Liver (tissue), 9 donors: Measurements from ENCODE around the gene FAM171A1. TPM values are rescaled to one million over a fixed set of nuclear protein-coding genes. Genes with fewer than 3 reads are reported as not detected.

Source experiments
- DNase-seq: peaks from one replicate; pipeline ENCODE4 v3.0.0-alpha.2; 2017; ENCODE audit warnings: low spot score
- H3K27ac ChIP-seq, 2 donors: one replicate each; pipeline ENCODE4 v1.7.0; 2013; ENCODE audit warnings: inconsistent platforms in 2 of 2, low read length in 2 of 2, control low read depth in 1 of 2, low read depth in 1 of 2, mild to moderate bottlenecking in 1 of 2
- H3K27me3 ChIP-seq, 4 donors: one replicate each; pipeline versions ENCODE4 v1.6.1 to v1.7.0; 2013; ENCODE audit warnings: low read length in 3 of 4, inconsistent platforms in 1 of 4, mild to moderate bottlenecking in 1 of 4, moderate library complexity in 1 of 4; ENCODE audit not compliant: control insufficient read depth in 4 of 4, insufficient read depth in 4 of 4
- H3K36me3 ChIP-seq, 4 donors: one replicate each; pipeline versions ENCODE4 v1.6.1 to v1.7.0; 2013; ENCODE audit warnings: low read length in 3 of 4, mild to moderate bottlenecking in 3 of 4, low read depth in 1 of 4, moderate library complexity in 1 of 4; ENCODE audit not compliant: control insufficient read depth in 4 of 4, insufficient read depth in 3 of 4
- H3K4me1 ChIP-seq, 4 donors: one replicate each; pipeline versions ENCODE4 v1.6.1 to v1.7.0; 2013; ENCODE audit warnings: low read length in 3 of 4, mild to moderate bottlenecking in 3 of 4, moderate library complexity in 1 of 4; ENCODE audit not compliant: control insufficient read depth in 4 of 4, insufficient read depth in 4 of 4
- H3K4me3 ChIP-seq, 3 donors: one replicate each; pipeline versions ENCODE4 v1.6.1 to v1.7.0; 2013; ENCODE audit warnings: low read length in 3 of 3, control low read depth in 1 of 3, low read depth in 1 of 3, mild to moderate bottlenecking in 1 of 3
- H3K9ac ChIP-seq, 2 donors: one replicate each; pipeline ENCODE4 v1.7.0; 2013; ENCODE audit warnings: low read length in 2 of 2, mild to moderate bottlenecking in 2 of 2, moderate library complexity in 2 of 2, control low read depth in 1 of 2, low read depth in 1 of 2
- H3K9me3 ChIP-seq, 4 donors: one replicate each; pipeline versions ENCODE4 v1.6.1 to v1.7.0; 2013; ENCODE audit warnings: low read length in 3 of 4; ENCODE audit not compliant: control insufficient read depth in 4 of 4
- ATF3 ChIP-seq: IDR thresholded peaks from 2 replicates; pipeline ENCODE4 v1.6.1; 2016; ENCODE audit warnings: antibody characterized with exemption
- CTCF ChIP-seq: fragments of 150-350 bp; IDR thresholded peaks from 2 replicates; pipeline ENCODE4 v1.5.1; 2017; ENCODE audit warnings: improper control_type of control experiment, low read depth, low read length; ENCODE audit not compliant: missing input control
- EGR1 ChIP-seq, 2 donors: IDR thresholded peaks; 2 replicates each; pipeline ENCODE4 v1.6.1; 2016 to 2018; ENCODE audit warnings: antibody characterized with exemption in 2 of 2, low read depth in 2 of 2
- FOXA1 ChIP-seq: IDR thresholded peaks from 2 replicates; pipeline ENCODE4 v1.6.1; 2016; ENCODE audit warnings: antibody characterized with exemption
- FOXA2 ChIP-seq: IDR thresholded peaks from 2 replicates; pipeline ENCODE4 v1.6.1; 2016; ENCODE audit warnings: antibody characterized with exemption
- GABPA ChIP-seq, 2 donors: IDR thresholded peaks in 1 of 2; conservative IDR thresholded peaks in 1 of 2; 2 replicates each; pipeline ENCODE4 v1.6.1; 2016; ENCODE audit warnings: antibody characterized with exemption in 2 of 2, mild to moderate bottlenecking in 1 of 2, moderate library complexity in 1 of 2
- HNF4A ChIP-seq, 2 donors: conservative IDR thresholded peaks; 2 replicates each; pipeline ENCODE4 v1.6.1; 2016; ENCODE audit warnings: antibody characterized with exemption in 2 of 2, mild to moderate bottlenecking in 2 of 2
- HNF4G ChIP-seq: IDR thresholded peaks from 2 replicates; pipeline ENCODE4 v1.6.1; 2016; ENCODE audit warnings: antibody characterized with exemption
- JUND ChIP-seq, 2 donors: IDR thresholded peaks; 2 replicates each; pipeline ENCODE4 v1.6.1; 2016; ENCODE audit warnings: antibody characterized with exemption in 2 of 2
- MAX ChIP-seq: IDR thresholded peaks from 2 replicates; pipeline ENCODE4 v1.6.1; 2016; ENCODE audit warnings: antibody characterized with exemption
- NR2F2 ChIP-seq: IDR thresholded peaks from 2 replicates; pipeline ENCODE4 v1.6.1; 2016; ENCODE audit warnings: antibody characterized with exemption
- RAD21 ChIP-seq, 2 donors: IDR thresholded peaks; 2 replicates each; pipeline ENCODE4 v1.6.1; 2016; ENCODE audit warnings: antibody characterized with exemption in 2 of 2, mild to moderate bottlenecking in 2 of 2
- REST ChIP-seq: IDR thresholded peaks from 2 replicates; pipeline ENCODE4 v1.6.1; 2016; ENCODE audit warnings: antibody characterized with exemption, mild to moderate bottlenecking
- RXRA ChIP-seq, 2 donors: IDR thresholded peaks; 2 replicates each; pipeline ENCODE4 v1.6.1; 2017 to 2018; ENCODE audit warnings: antibody characterized with exemption in 2 of 2, mild to moderate bottlenecking in 1 of 2
- SP1 ChIP-seq: IDR thresholded peaks from 2 replicates; pipeline ENCODE4 v1.6.1; 2018; ENCODE audit warnings: antibody characterized with exemption, mild to moderate bottlenecking
- TAF1 ChIP-seq: conservative IDR thresholded peaks from 2 replicates; pipeline ENCODE4 v1.6.1; 2016; ENCODE audit warnings: antibody characterized with exemption, mild to moderate bottlenecking
- YY1 ChIP-seq: IDR thresholded peaks from 2 replicates; pipeline ENCODE4 v1.6.1; 2016; ENCODE audit warnings: antibody characterized with exemption, mild to moderate bottlenecking
- ZBTB33 ChIP-seq: IDR thresholded peaks from 2 replicates; pipeline ENCODE4 v1.6.1; 2016; ENCODE audit warnings: antibody characterized with exemption
- WGBS: extraction: QIAGEN DNeasy Blood & Tissue Kit; methylation state at CpG from one replicate; pipeline ENCODE4 v1.1.7; 2013; 5-methylcytosine and 5-hydroxymethylcytosine counted together
- polyA plus RNA-seq, 2 donors: library from polyadenylated mRNA; stranded (reverse) in 1 of 2; unstranded in 1 of 2; fragments of 200-250 nt in 1 of 2; fragments of >200 nt in 1 of 2; fragmentation: Nextera tagmentation in 1 of 2; extraction: Ambion mirVana in 1 of 2; gene quantifications; one replicate each; pipeline versions ENCODE4 v1.2.1 to v1.2.3, GENCODE V29; 2013 to 2015
- total RNA-seq, 2 donors: library from RNA; depleted of rRNA; stranded (reverse); fragments of >200 nt; gene quantifications; one replicate each; pipeline ENCODE4 v1.2.3, GENCODE V29; 2014
- donor health status: healthy.
- donor health status: healthy.
- donor health status: healthy.
- donor health status: healthy.
- donor health status: healthy.

The FAM171A1 gene
- total and polyA plus RNA-seq, 4 donors, result 2.5 to 10.2 (median 7.7) TPM

- TF ChIP-seq REST, result no peak
- no peak for TF ChIP-seq YY1
- TF ChIP-seq MAX, result no peak
- no peak for TF ChIP-seq EGR1 (IDR thresholded peaks at IDR 0.05; ENCODE audit: low read depth in 2 of 2)
- no peak for TF ChIP-seq NR2F2
- TF ChIP-seq HNF4G, result no peak
- no peak for TF ChIP-seq RXRA (IDR thresholded peaks at IDR 0.05)
- no peak for TF ChIP-seq FOXA2
- TF ChIP-seq ATF3, result no peak
- TF ChIP-seq SP1, result no peak
- TF ChIP-seq GABPA (IDR thresholded peaks at IDR 0.05 in 1 of 2, conservative IDR thresholded peaks at IDR 0.05 in 1 of 2), result no peak
- no peak for TF ChIP-seq HNF4A (conservative IDR thresholded peaks at IDR 0.05)
- no peak for TF ChIP-seq JUND (IDR thresholded peaks at IDR 0.05)
- TF ChIP-seq TAF1, result no peak
Observed at GRCh38 chr10:15290671-15291070, 80.4 kb downstream of the FAM171A1 start (continued).

GRCh38 chr10:15290150-15290549 is 80.9 kb downstream of the FAM171A1 start:
- Histone ChIP-seq H3K4me1 (no peaks in the 10 kb centered on the region), H3K9me3 (no peaks in the 10 kb centered on the region), H3K36me3 (no peaks in the 10 kb centered on the region), H3K27me3 (no peaks in the 10 kb centered on the region), H3K9ac (no peak overlapping the region), H3K27ac (no peak overlapping the region), H3K4me3 (no peak overlapping the region)
- DNase-seq, result no peak
- TF ChIP-seq REST (no peak), ATF3 (no peak), RAD21 (IDR thresholded peaks at IDR 0.05) (no peak), FOXA1 (no peak), TAF1 (no peak), JUND (IDR thresholded peaks at IDR 0.05) (no peak), NR2F2 (no peak), MAX (no peak), HNF4G (no peak), YY1 (no peak), HNF4A (conservative IDR thresholded peaks at IDR 0.05) (no peak), FOXA2 (no peak), CTCF (no peak), EGR1 (IDR thresholded peaks at IDR 0.05; ENCODE audit: low read depth in 2 of 2) (no peak), ZBTB33 (no peak), RXRA (IDR thresholded peaks at IDR 0.05) (no peak), SP1 (no peak)
- 88% methylated on average over 4 of the region's 4 CpGs for WGBS
